ENCODE measurements around the gene B4GALT2.

The B4GALT2 gene

DNA sequence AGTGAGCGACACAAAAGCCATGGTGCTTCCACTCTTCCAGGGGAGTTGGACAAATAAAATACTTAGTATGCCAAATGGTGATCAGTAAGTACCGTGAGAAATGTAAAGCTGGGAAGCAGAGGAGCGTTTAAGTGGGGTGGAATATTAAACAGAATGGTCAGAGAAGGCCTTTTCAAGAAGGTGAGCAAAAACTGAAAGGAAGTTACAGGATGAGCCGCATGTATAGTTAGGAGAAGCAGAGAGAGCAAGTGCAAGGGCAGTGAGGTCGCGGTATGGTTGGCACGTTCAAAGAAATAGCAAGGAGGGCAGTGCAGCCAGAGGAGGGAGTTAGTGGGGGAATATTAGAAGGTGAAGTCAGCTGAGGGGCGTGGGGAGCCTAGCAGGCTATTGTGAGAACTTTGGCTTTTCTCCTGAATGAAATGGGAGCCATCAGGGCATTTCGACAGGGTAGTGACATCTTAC lies 5.0 kb upstream of the B4GALT2 start:
- in situ Hi-C loops (cut with HindIII; ENCODE audit: low sequenced_read_pairs), result loop anchor here (5.0 to 10.0 kb wide), 2 partner anchors 51 to 207 kb away; no protein-coding TSS in a partner anchor

DNA sequence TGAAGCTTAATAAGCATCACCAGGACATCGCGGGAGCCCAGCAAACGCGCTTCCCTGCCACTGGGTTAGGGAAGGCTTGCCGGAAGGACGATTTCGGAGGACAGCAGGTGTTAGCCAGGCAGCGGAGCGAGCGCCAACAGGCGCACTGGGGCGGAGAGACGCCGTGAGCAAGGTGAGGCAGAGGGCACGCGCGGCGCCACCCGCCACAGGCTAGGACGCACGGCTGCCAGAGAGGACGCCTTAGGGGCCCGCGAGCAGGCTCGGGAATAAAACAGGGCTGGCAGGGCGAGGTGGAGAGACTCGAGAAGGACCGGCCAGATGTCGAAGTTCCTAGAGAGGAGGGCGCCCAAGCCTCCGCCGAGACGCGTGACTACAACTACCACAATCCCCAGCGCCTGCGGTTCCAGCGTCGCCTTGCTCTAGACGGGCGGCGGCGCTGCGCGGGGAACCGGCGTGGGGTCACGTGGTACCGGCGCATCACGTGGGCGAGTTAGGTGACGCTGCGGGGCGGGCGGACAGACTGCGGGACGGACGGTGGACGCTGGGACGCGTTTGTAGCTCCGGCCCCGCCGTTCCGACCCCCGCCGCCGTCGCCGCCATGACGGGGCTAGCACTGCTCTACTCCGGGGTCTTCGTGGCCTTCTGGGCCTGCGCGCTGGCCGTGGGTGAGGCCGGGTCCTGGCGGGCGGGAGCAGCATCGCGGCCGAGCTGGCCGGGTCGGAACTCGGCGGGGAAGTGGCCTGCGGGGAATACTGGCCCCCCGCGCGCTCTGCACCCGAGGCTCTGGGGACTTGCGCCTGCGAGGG lies 4.4 kb upstream of the B4GALT2 start, which contains the start of gene ATP6V0B:
TSS of gene ATP6V0B (plus strand) at position 518 of the 806 bp plus-strand sequence. CDS start at position 599, 81 bp downstream.
- DNase-seq (ENCODE audit: low read depth), result peak; percentile 80
- no peak for TF ChIP-seq CTCF (IDR thresholded peaks at IDR 0.05; ENCODE audit: low read depth, low read length, missing control alignments)
- in situ Hi-C loops (cut with HindIII; ENCODE audit: low sequenced_read_pairs), result loop anchor here (5.0 to 10.0 kb wide), 2 partner anchors 50 to 207 kb away; no protein-coding TSS in a partner anchor
- peak within 1 kb of the TSS; percentile 95 for H3K4me3 ChIP-seq (ENCODE audit: low read depth, low read length)

More for the DNA sequence above, 5.0 kb upstream of the B4GALT2 start:
- no peak for DNase-seq (ENCODE audit: low read depth)
- no peak for TF ChIP-seq CTCF (IDR thresholded peaks at IDR 0.05; ENCODE audit: low read depth, low read length, missing control alignments)
- H3K4me3 ChIP-seq (ENCODE audit: low read depth, low read length), result peak overlapping the region; percentile 95

GRCh38 chr1:43975249-43975961 lies 3.6 kb upstream of the B4GALT2 start:
- no peak for DNase-seq (ENCODE audit: low read depth)
- no peak for TF ChIP-seq CTCF (IDR thresholded peaks at IDR 0.05; ENCODE audit: low read depth, low read length, missing control alignments)
- H3K4me3 ChIP-seq (ENCODE audit: low read depth, low read length), result peak overlapping the region; percentile 95
- in situ Hi-C loops (cut with HindIII; ENCODE audit: low sequenced_read_pairs), result loop anchor here (10.0 kb wide), 1 partner anchor 49 kb away; no protein-coding TSS in a partner anchor

GRCh38 chr1:43976045-43976444 lies 3.0 kb upstream of the B4GALT2 start:
- in situ Hi-C loops (cut with HindIII; ENCODE audit: low sequenced_read_pairs), result loop anchor here (10.0 kb wide), 1 partner anchor 49 kb away; no protein-coding TSS in a partner anchor
- DNase-seq (ENCODE audit: low read depth), result no peak
- TF ChIP-seq CTCF (IDR thresholded peaks at IDR 0.05; ENCODE audit: low read depth, low read length, missing control alignments), result no peak
- H3K4me3 ChIP-seq (ENCODE audit: low read depth, low read length), result peak overlapping the region; percentile 95

DNA sequence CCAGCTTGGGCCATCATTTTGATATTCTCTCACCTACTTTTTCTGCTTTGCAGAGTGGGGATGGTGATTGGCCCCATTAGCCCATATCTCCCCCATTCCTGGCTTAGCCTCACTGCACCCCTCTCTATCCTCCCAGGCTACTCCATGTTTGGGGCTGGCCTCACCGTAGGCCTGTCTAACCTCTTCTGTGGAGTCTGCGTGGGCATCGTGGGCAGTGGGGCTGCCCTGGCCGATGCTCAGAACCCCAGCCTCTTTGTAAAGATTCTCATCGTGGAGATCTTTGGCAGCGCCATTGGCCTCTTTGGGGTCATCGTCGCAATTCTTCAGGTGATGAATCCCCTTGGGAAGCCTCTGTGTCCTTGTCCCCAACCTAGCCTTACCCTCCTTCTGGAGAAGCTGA lies 2.1 kb upstream of the B4GALT2 start:
- TF ChIP-seq CTCF (IDR thresholded peaks at IDR 0.05; ENCODE audit: low read depth, low read length, missing control alignments), result no peak
- H3K4me3 ChIP-seq (ENCODE audit: low read depth, low read length), result no peak overlapping the region
- in situ Hi-C loops (cut with HindIII; ENCODE audit: low sequenced_read_pairs), result loop anchor here (10.0 kb wide), 1 partner anchor 48 kb away; no protein-coding TSS in a partner anchor
- no peak for DNase-seq (ENCODE audit: low read depth)
